B cell (primary cell): ENCODE data around the gene MRRF. TPM values are rescaled to one million over a fixed set of nuclear protein-coding genes. Genes with fewer than 3 reads are reported as not detected.

Experiments used
- ATAC-seq: fragments of 200-7000 bp; cut with Tn5 transposase; one replicate; pipeline ENCODE4 v1.10.0; 2021; ENCODE audit warnings: low read depth, mild to moderate bottlenecking, moderate number of reproducible peaks, moderate library complexity
- CTCF ChIA-PET: fragments of 350-600 bp; sonication (Branson Sonifier 250); formaldehyde crosslinking; loops from one replicate; lab custom pipeline; 2021; ENCODE audit warnings: antibody characterized with exemption, inconsistent platforms; lab: Charles Lee
- POLR2A ChIA-PET: fragments of 350-600 bp; sonication (Branson Sonifier 250); formaldehyde crosslinking; loops from one replicate; lab custom pipeline; 2021; ENCODE audit warnings: antibody characterized with exemption; lab: Charles Lee
- DNase-seq: peaks from one replicate; pipeline ENCODE4 v3.0.0; 2013
- H2AFZ ChIP-seq: 2 replicates; pipeline ENCODE4 v1.6.1; 2012; ENCODE audit warnings: mild to moderate bottlenecking, low read depth, low read length; ENCODE audit not compliant: insufficient read depth, poor library complexity, severe bottlenecking
- H3K27ac ChIP-seq, 2 donors: 1 replicate in 1 of 2; 2 replicates in 1 of 2; pipeline ENCODE4 v1.5.1; 2012 to 2013; ENCODE audit warnings: low read length in 2 of 2, mild to moderate bottlenecking in 2 of 2, moderate library complexity in 1 of 2
- H3K27me3 ChIP-seq, 4 experiments: fragments of 200-600 bp in 1 of 4; sonication (generic) in 1 of 4; replicated peaks in 1 of 4; 1 replicate in 2 of 4; 2 replicates in 2 of 4; pipeline versions ENCODE4 v1.6.1 to v1.7.0; 2013 to 2016; ENCODE audit warnings: low read length in 3 of 4, mild to moderate bottlenecking in 2 of 4, mixed read lengths in 1 of 4, moderate library complexity in 1 of 4; ENCODE audit not compliant: insufficient read depth in 4 of 4, control insufficient read depth in 3 of 4; ENCODE audit errors: control extremely low read depth in 1 of 4
- H3K36me3 ChIP-seq, 2 experiments: replicated peaks in 1 of 2; 1 replicate in 1 of 2; 2 replicates in 1 of 2; pipeline versions ENCODE4 v1.6.1 to v1.7.1; 2013; ENCODE audit warnings: low read length in 1 of 2; ENCODE audit not compliant: insufficient read depth in 2 of 2, control insufficient read depth in 1 of 2; ENCODE audit errors: control extremely low read depth in 1 of 2, extremely low read depth in 1 of 2
- H3K4me1 ChIP-seq, 2 donors: fragments of 200-600 bp in 1 of 2; sonication (generic) in 1 of 2; 1 replicate in 1 of 2; 2 replicates in 1 of 2; pipeline versions ENCODE4 v1.5.1 to v1.6.1; 2013 to 2017; ENCODE audit warnings: low read length in 2 of 2; ENCODE audit not compliant: control insufficient read depth in 2 of 2, insufficient read depth in 2 of 2
- H3K4me2 ChIP-seq: replicated peaks from 2 replicates; pipeline ENCODE3; 2012; ENCODE audit warnings: mild to moderate bottlenecking, low read depth, low read length; ENCODE audit not compliant: poor library complexity, severe bottlenecking
- H3K4me3 ChIP-seq, 5 experiments: fragments of 200-600 bp in 1 of 5; sonication (generic) in 1 of 5; 1 replicate in 3 of 5; 2 replicates in 2 of 5; pipeline versions ENCODE4 v1.5.1 to v1.7.0; 2011 to 2016; ENCODE audit warnings: low read length in 4 of 5, mild to moderate bottlenecking in 4 of 5, low read depth in 2 of 5, control low read depth in 1 of 5, moderate library complexity in 1 of 5; ENCODE audit not compliant: insufficient read depth in 1 of 5; ENCODE audit errors: control extremely low read depth in 1 of 5, extremely low read depth in 1 of 5
- H3K79me2 ChIP-seq: fragments of 200-600 bp; sonication (generic); one replicate; pipeline ENCODE4 v1.6.0; 2016; ENCODE audit warnings: low read length; ENCODE audit not compliant: control insufficient read depth, insufficient read depth
- H3K9ac ChIP-seq: fragments of 200-600 bp; sonication (generic); 2 replicates; pipeline ENCODE4 v1.6.1; 2017; ENCODE audit warnings: mild to moderate bottlenecking, low read length, moderate library complexity
- H3K9me3 ChIP-seq, 3 donors: one replicate each; pipeline versions ENCODE4 v1.6.1 to v1.7.1; 2013; ENCODE audit warnings: low read length in 2 of 3; ENCODE audit not compliant: control insufficient read depth in 2 of 3, insufficient read depth in 1 of 3; ENCODE audit errors: control extremely low read depth in 1 of 3
- H4K20me1 ChIP-seq: 2 replicates; pipeline ENCODE4 v1.6.0; 2012; ENCODE audit warnings: mild to moderate bottlenecking, low read length; ENCODE audit not compliant: insufficient read depth, control insufficient read depth, poor library complexity, severe bottlenecking
- H3K27ac Mint-ChIP-seq: one replicate; pipeline ENCODE4 v1.8.0; 2021; ENCODE audit warnings: mixed read lengths
- H3K27me3 Mint-ChIP-seq: one replicate; pipeline ENCODE4 v1.8.0; 2021; ENCODE audit warnings: mixed read lengths
- H3K4me1 Mint-ChIP-seq: one replicate; pipeline ENCODE4 v1.8.0; 2021; ENCODE audit warnings: mixed read lengths
- H3K4me3 Mint-ChIP-seq: one replicate; pipeline ENCODE4 v1.8.0; 2021; ENCODE audit warnings: mixed read lengths
- H3K9me3 Mint-ChIP-seq: one replicate; pipeline ENCODE4 v1.8.0; 2022; ENCODE audit warnings: mixed read lengths; ENCODE audit not compliant: insufficient read depth
- EZH2 ChIP-seq: IDR thresholded peaks from 2 replicates; pipeline ENCODE4 v1.6.1; 2012; ENCODE audit warnings: borderline replicate concordance, low read depth, mild to moderate bottlenecking, moderate library complexity, low read length; ENCODE audit not compliant: insufficient read depth, poor library complexity, severe bottlenecking
- WGBS: methylation state at CpG from one replicate; pipeline ENCODE4 v1.1.5; 2013; ENCODE audit warnings: missing lambda C conversion rate; ENCODE audit not compliant: insufficient coverage; 5-methylcytosine and 5-hydroxymethylcytosine counted together
- intact Hi-C: fragments of 100-400 bp; cut with micrococcal nuclease; formaldehyde crosslinking; loops from one replicate; pipeline ENCODE4 v1.10.0; 2022
- polyA plus RNA-seq: library from polyadenylated mRNA; depleted of rRNA; stranded (reverse); fragments of >200 nt; gene quantifications from 2 replicates; pipeline ENCODE4 v1.2.3, GENCODE V29; 2012
- total RNA-seq, 2 donors: library from RNA; stranded (reverse); fragments of 120-200 nt in 1 of 2; gene quantifications; 1 replicate in 1 of 2; 2 replicates in 1 of 2; pipeline versions ENCODE4 v1.2.3 to v1.2.4, GENCODE V29; 2013 to 2022
- TF ChIP-seq, protein P1 (sequence below): fragments of 200-600 bp; IDR thresholded peaks from one replicate; pipeline ENCODE4 v1.8.0; 2022; ENCODE audit warnings: antibody characterized with exemption, mild to moderate bottlenecking

Gene MRRF
- total and polyA plus RNA-seq, 2 donors (not counting 1 experiment from before 2014, with no cell fraction given): 38.6 to 44.9 TPM

DNA sequence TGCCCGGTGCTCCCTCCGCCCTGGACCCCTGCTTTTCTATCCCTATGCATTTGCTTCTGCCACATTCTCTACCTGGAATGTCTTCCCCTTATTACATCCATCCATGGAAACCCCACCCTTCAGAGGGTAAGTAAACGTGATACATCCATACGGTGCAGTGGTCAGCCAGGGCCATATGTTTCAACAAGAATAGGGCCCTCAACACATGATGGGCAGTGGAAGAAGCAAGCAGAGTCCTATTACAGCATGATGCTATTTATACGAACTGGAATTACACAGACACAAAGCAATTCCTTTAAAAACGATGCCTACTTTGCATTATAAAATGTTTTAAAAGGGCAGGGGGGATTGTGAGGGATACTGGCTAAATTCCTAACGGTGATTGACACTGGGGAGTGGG is 68.0 kb downstream of the MRRF start:
- Histone ChIP-seq H3K4me3 (no peak overlapping the region), H3K36me3 (no peaks in the 10 kb centered on the region), H3K9me3 (no peaks in the 10 kb centered on the region), H3K79me2 (no peaks in the 10 kb centered on the region), H3K4me1 (peaks cover 0 to 10% of the 10 kb centered on the region in 2 donors), H2AFZ (no peak overlapping the region), H3K27me3 (peaks cover 0 to 9% (median 0%) of the 10 kb centered on the region in 4 experiments), H4K20me1 (no peaks in the 10 kb centered on the region), H3K4me2 (no peak overlapping the region), H3K9ac (no peak overlapping the region), H3K27ac (no peak overlapping the region)
- intact Hi-C loops: no loop called here
- Mint-ChIP-seq H3K9me3 (no peaks in the 10 kb centered on the region), H3K4me3 (no peak overlapping the region), H3K27me3 (peaks cover 10% of the 10 kb centered on the region), H3K27ac (no peak overlapping the region), H3K4me1 (peaks cover 7% of the 10 kb centered on the region)
- no peak for DNase-seq
- POLR2A ChIA-PET: no interaction called here
- TF ChIP-seq, protein P1, sequence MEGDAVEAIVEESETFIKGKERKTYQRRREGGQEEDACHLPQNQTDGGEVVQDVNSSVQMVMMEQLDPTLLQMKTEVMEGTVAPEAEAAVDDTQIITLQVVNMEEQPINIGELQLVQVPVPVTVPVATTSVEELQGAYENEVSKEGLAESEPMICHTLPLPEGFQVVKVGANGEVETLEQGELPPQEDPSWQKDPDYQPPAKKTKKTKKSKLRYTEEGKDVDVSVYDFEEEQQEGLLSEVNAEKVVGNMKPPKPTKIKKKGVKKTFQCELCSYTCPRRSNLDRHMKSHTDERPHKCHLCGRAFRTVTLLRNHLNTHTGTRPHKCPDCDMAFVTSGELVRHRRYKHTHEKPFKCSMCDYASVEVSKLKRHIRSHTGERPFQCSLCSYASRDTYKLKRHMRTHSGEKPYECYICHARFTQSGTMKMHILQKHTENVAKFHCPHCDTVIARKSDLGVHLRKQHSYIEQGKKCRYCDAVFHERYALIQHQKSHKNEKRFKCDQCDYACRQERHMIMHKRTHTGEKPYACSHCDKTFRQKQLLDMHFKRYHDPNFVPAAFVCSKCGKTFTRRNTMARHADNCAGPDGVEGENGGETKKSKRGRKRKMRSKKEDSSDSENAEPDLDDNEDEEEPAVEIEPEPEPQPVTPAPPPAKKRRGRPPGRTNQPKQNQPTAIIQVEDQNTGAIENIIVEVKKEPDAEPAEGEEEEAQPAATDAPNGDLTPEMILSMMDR: no peak
- no peak for TF ChIP-seq EZH2
- no peak for ATAC-seq
- WGBS: 81% methylated on average over 3 of the region's 7 CpGs
- CTCF ChIA-PET: no interaction called here

DNA sequence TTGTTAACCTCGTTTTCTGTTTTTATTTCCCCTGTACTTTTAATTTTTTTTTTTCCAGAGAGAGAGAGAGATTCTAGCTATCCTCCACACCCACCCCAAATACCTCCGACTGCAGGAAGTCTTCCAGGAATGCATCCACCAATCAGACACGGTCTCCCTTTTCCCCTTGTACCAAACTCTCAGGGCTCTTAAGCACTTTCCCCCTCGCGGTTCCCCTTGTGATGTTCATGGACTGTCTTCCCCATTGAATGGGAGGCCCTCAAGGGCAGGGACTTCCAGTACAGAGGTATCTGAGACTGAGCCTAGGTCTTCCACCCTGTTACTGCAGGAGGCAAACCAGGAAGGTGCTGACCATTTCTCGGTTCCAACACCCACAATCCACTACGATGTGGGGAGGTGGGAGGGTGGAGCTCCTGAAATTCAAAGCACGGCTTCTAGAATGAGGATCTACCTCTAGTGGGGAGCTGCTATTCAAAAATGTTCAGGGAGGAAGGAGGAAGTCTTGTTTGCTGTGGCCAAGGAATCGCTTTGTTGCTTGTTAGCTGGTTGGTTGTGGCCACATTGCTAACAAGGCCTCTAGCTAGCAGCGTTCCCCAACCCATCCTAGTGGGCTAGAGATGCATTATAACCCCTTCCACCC is 68.6 kb downstream of the MRRF start:
- peaks cover 0 to 11% (median 0%) of the 10 kb centered on the region in 4 experiments for H3K27me3 ChIP-seq
- H3K79me2 ChIP-seq: no peaks in the 10 kb centered on the region
- DNase-seq: no peak
- no peaks in the 10 kb centered on the region for H3K9me3 Mint-ChIP-seq
- ChIA-PET POLR2A (no interaction called here), CTCF (interaction anchor here (0.6 to 0.8 kb wide), 2 partner anchors 119 to 210 kb away, joined by 3 read pairs; no protein-coding TSS in a partner anchor)
- H4K20me1 ChIP-seq: no peaks in the 10 kb centered on the region
- TF ChIP-seq, protein P1: no peak
- TF ChIP-seq EZH2: no peak
- H3K9me3 ChIP-seq: no peaks in the 10 kb centered on the region
- no peak overlapping the region for H3K4me2 ChIP-seq
- H3K4me3 ChIP-seq: no peak overlapping the region
- ATAC-seq: no peak
- no peak overlapping the region for H3K27ac ChIP-seq
- WGBS: 73% methylated on average over 6 of the region's 10 CpGs
- no peak overlapping the region for H3K4me3 Mint-ChIP-seq
- peaks cover 0 to 10% of the 10 kb centered on the region in 2 donors for H3K4me1 ChIP-seq
- H3K36me3 ChIP-seq: no peaks in the 10 kb centered on the region
- H2AFZ ChIP-seq: no peak overlapping the region
- intact Hi-C loops: no loop called here
- H3K4me1 Mint-ChIP-seq: peaks cover 7% of the 10 kb centered on the region
- H3K27me3 Mint-ChIP-seq: peaks cover 10% of the 10 kb centered on the region
- no peak overlapping the region for H3K27ac Mint-ChIP-seq
- H3K9ac ChIP-seq: no peak overlapping the region
